Activated naive CD8-positive, alpha-beta T cell treated with anti-CD3 and anti-CD28 coated beads, Interleukin-2, amount 10 ng/mL, durations not matched to agents 7 days and 5 days (primary cell): ENCODE measurements around the gene FRRS1. TPM values are rescaled to one million over a fixed set of nuclear protein-coding genes. Genes with fewer than 3 reads are reported as not detected.

Experiments used
- ATAC-seq: fragments of 150-1000 bp; cut with Tn5 transposase; one replicate; pipeline ENCODE4 v1.10.0; 2021; ENCODE audit warnings: low read depth, moderate library complexity
- POLR2A ChIA-PET: fragments of 350-600 bp; sonication (Branson Sonifier 250); formaldehyde crosslinking; loops from one replicate; lab custom pipeline; 2021; ENCODE audit warnings: antibody characterized with exemption; lab: Charles Lee
- DNase-seq: peaks from one replicate; pipeline ENCODE4 v3.0.0; 2021
- H3K27ac Mint-ChIP-seq: one replicate; pipeline ENCODE4 v1.8.0; 2022; ENCODE audit warnings: mild to moderate bottlenecking, mixed read lengths
- H3K27me3 Mint-ChIP-seq: one replicate; pipeline ENCODE4 v1.8.0; 2022; ENCODE audit warnings: mild to moderate bottlenecking, moderate library complexity, mixed read lengths
- H3K36me3 Mint-ChIP-seq: one replicate; pipeline ENCODE4 v1.8.0; 2021; ENCODE audit warnings: mild to moderate bottlenecking, mixed read lengths
- H3K4me1 Mint-ChIP-seq: one replicate; pipeline ENCODE4 v1.8.0; 2021; ENCODE audit warnings: mixed read lengths
- H3K4me3 Mint-ChIP-seq: one replicate; pipeline ENCODE4 v1.8.0; 2022; ENCODE audit warnings: mild to moderate bottlenecking, moderate library complexity, mixed read lengths
- H3K9me3 Mint-ChIP-seq: one replicate; pipeline ENCODE4 v1.8.0; 2021; ENCODE audit warnings: mixed read lengths
- total RNA-seq, 2 experiments: library from RNA; stranded (reverse); gene quantifications; one replicate each; pipeline ENCODE4 v1.2.3, GENCODE V29; 2021

FRRS1 gene
- total RNA-seq, 2 experiments from 2014 or later = 4.6 to 4.7 TPM

GRCh38 chr1:99738858-99739465 lies 27.5 kb downstream of the FRRS1 start:
- POLR2A ChIA-PET = no interaction called here
- no peaks in the 10 kb centered on the region for H3K4me1 Mint-ChIP-seq

GRCh38 chr1:99737016-99737415 lies 29.4 kb downstream of the FRRS1 start:
- ATAC-seq (no peak), DNase-seq (no peak)
- POLR2A ChIA-PET = no interaction called here
- Mint-ChIP-seq H3K27me3 (no peaks in the 10 kb centered on the region), H3K4me1 (no peaks in the 10 kb centered on the region), H3K4me3 (no peak overlapping the region), H3K9me3 (no peaks in the 10 kb centered on the region), H3K27ac (no peak overlapping the region), H3K36me3 (peaks cover 14% of the 10 kb centered on the region)

More at GRCh38 chr1:99738858-99739465, 27.5 kb downstream of the FRRS1 start:
- Mint-ChIP-seq H3K36me3 (peaks cover 13% of the 10 kb centered on the region), H3K27me3 (no peaks in the 10 kb centered on the region), H3K4me3 (no peak overlapping the region), H3K27ac (no peak overlapping the region), H3K9me3 (no peaks in the 10 kb centered on the region)
- DNase-seq (no peak), ATAC-seq (no peak)

GRCh38 chr1:99735852-99736251 lies 30.6 kb downstream of the FRRS1 start:
- ATAC-seq (no peak), DNase-seq (no peak)
- H3K27me3 Mint-ChIP-seq = no peaks in the 10 kb centered on the region
- no peak overlapping the region for H3K4me3 Mint-ChIP-seq
- H3K36me3 Mint-ChIP-seq = peaks cover 8% of the 10 kb centered on the region
- H3K4me1 Mint-ChIP-seq = no peaks in the 10 kb centered on the region
- no peak overlapping the region for H3K27ac Mint-ChIP-seq
- POLR2A ChIA-PET = no interaction called here
- no peaks in the 10 kb centered on the region for H3K9me3 Mint-ChIP-seq

GRCh38 chr1:99731384-99731783 lies 35.1 kb downstream of the FRRS1 start:
- no peak overlapping the region for H3K27ac Mint-ChIP-seq
- no peak for ATAC-seq
- H3K36me3 Mint-ChIP-seq = peaks cover 3% of the 10 kb centered on the region
- H3K27me3 Mint-ChIP-seq = no peaks in the 10 kb centered on the region
- H3K9me3 Mint-ChIP-seq = no peaks in the 10 kb centered on the region
- POLR2A ChIA-PET = no interaction called here
- no peak for DNase-seq
- H3K4me1 Mint-ChIP-seq = no peaks in the 10 kb centered on the region
- H3K4me3 Mint-ChIP-seq = no peak overlapping the region

- Mint-ChIP-seq H3K4me1 (no peaks in the 10 kb centered on the region), H3K9me3 (no peaks in the 10 kb centered on the region)
Measured at GRCh38 chr1:99728494-99729235, 37.8 kb downstream of the FRRS1 start.

GRCh38 chr1:99727575-99728185 lies 38.8 kb downstream of the FRRS1 start:
- Mint-ChIP-seq H3K36me3 (peaks cover 5% of the 10 kb centered on the region), H3K4me3 (no peak overlapping the region), H3K27ac (no peak overlapping the region), H3K27me3 (no peaks in the 10 kb centered on the region), H3K4me1 (no peaks in the 10 kb centered on the region), H3K9me3 (no peaks in the 10 kb centered on the region)
- POLR2A ChIA-PET = no interaction called here
- no peak for DNase-seq
- no peak for ATAC-seq

More at GRCh38 chr1:99728494-99729235, 37.8 kb downstream of the FRRS1 start:
- Mint-ChIP-seq H3K36me3 (peaks cover 8% of the 10 kb centered on the region), H3K4me3 (no peak overlapping the region), H3K27me3 (no peaks in the 10 kb centered on the region), H3K27ac (no peak overlapping the region)
- POLR2A ChIA-PET = no interaction called here
- DNase-seq = no peak
- no peak for ATAC-seq

GRCh38 chr1:99726818-99727217 lies 39.6 kb downstream of the FRRS1 start:
- no peak overlapping the region for H3K4me3 Mint-ChIP-seq
- DNase-seq (no peak), ATAC-seq (no peak)
- peaks cover 5% of the 10 kb centered on the region for H3K36me3 Mint-ChIP-seq
- POLR2A ChIA-PET = no interaction called here
- H3K27ac Mint-ChIP-seq = no peak overlapping the region
- H3K4me1 Mint-ChIP-seq = no peaks in the 10 kb centered on the region
- no peaks in the 10 kb centered on the region for H3K27me3 Mint-ChIP-seq
- no peaks in the 10 kb centered on the region for H3K9me3 Mint-ChIP-seq

GRCh38 chr1:99726407-99726806 lies 40.0 kb downstream of the FRRS1 start:
- no peak for ATAC-seq
- Mint-ChIP-seq H3K27ac (no peak overlapping the region), H3K27me3 (no peaks in the 10 kb centered on the region), H3K4me1 (no peaks in the 10 kb centered on the region), H3K4me3 (no peak overlapping the region), H3K9me3 (no peaks in the 10 kb centered on the region), H3K36me3 (peaks cover 5% of the 10 kb centered on the region)
- POLR2A ChIA-PET = no interaction called here
- DNase-seq = no peak

GRCh38 chr1:99725996-99726395 lies 40.4 kb downstream of the FRRS1 start:
- Mint-ChIP-seq H3K9me3 (no peaks in the 10 kb centered on the region), H3K4me1 (no peaks in the 10 kb centered on the region), H3K4me3 (no peak overlapping the region), H3K27ac (no peak overlapping the region), H3K27me3 (no peaks in the 10 kb centered on the region), H3K36me3 (peaks cover 5% of the 10 kb centered on the region)
- POLR2A ChIA-PET = no interaction called here
- ATAC-seq = no peak
- DNase-seq = no peak

- no peak for DNase-seq
- Mint-ChIP-seq H3K27ac (no peak overlapping the region), H3K4me3 (no peak overlapping the region), H3K36me3 (peaks cover 8% of the 10 kb centered on the region), H3K4me1 (no peaks in the 10 kb centered on the region), H3K27me3 (no peaks in the 10 kb centered on the region), H3K9me3 (no peaks in the 10 kb centered on the region)
- POLR2A ChIA-PET = no interaction called here
- no peak for ATAC-seq
Measured at GRCh38 chr1:99723251-99723650, 43.2 kb downstream of the FRRS1 start.

GRCh38 chr1:99717005-99717404 lies 49.4 kb downstream of the FRRS1 start:
- Mint-ChIP-seq H3K4me3 (no peak overlapping the region), H3K27ac (no peak overlapping the region), H3K36me3 (peaks cover 26% of the 10 kb centered on the region), H3K9me3 (no peaks in the 10 kb centered on the region), H3K27me3 (no peaks in the 10 kb centered on the region), H3K4me1 (no peaks in the 10 kb centered on the region)
- POLR2A ChIA-PET = no interaction called here
- DNase-seq = no peak
- no peak for ATAC-seq

- no peak for ATAC-seq
- H3K4me3 Mint-ChIP-seq = no peak overlapping the region
- H3K27ac Mint-ChIP-seq = no peak overlapping the region
- peaks cover 27% of the 10 kb centered on the region for H3K36me3 Mint-ChIP-seq
- H3K27me3 Mint-ChIP-seq = no peaks in the 10 kb centered on the region
- no peak for DNase-seq
- H3K4me1 Mint-ChIP-seq = peaks cover 2% of the 10 kb centered on the region
- no peaks in the 10 kb centered on the region for H3K9me3 Mint-ChIP-seq
- POLR2A ChIA-PET = no interaction called here
Measured at GRCh38 chr1:99713006-99713405, 53.4 kb downstream of the FRRS1 start.

- Mint-ChIP-seq H3K9me3 (no peaks in the 10 kb centered on the region), H3K27ac (no peak overlapping the region), H3K36me3 (peaks cover 19% of the 10 kb centered on the region), H3K27me3 (no peaks in the 10 kb centered on the region), H3K4me3 (no peak overlapping the region), H3K4me1 (peaks cover 2% of the 10 kb centered on the region)
- DNase-seq (no peak), ATAC-seq (no peak)
- POLR2A ChIA-PET = no interaction called here
Measured at GRCh38 chr1:99710994-99711393, 55.4 kb downstream of the FRRS1 start.
